Heart left ventricle (tissue), 16 donors: ENCODE results near the gene ITM2C. TPM values are rescaled to one million over a fixed set of nuclear protein-coding genes. Genes with fewer than 3 reads are reported as not detected.

Experiments
- ATAC-seq, 4 donors: fragments of 200-7000 bp; cut with Tn5 transposase; one replicate each; pipeline ENCODE4 v1.9.1; 2020 to 2022; ENCODE audit warnings: moderate library complexity in 4 of 4, mild to moderate bottlenecking in 3 of 4, moderate number of reproducible peaks in 1 of 4
- DNase-seq, 5 donors: peaks; one replicate each; pipeline ENCODE4 v3.0.0-alpha.2; 2020
- H3K27ac ChIP-seq, 12 donors: fragments of 200-600 bp; sonication (generic) in 4 of 12; one replicate each; pipeline versions ENCODE4 v1.5.0 to v1.8.0; 2016 to 2022; ENCODE audit warnings: mild to moderate bottlenecking in 2 of 12
- H3K27me3 ChIP-seq, 9 donors: fragments of 200-600 bp; sonication (generic) in 2 of 9; one replicate each; pipeline versions ENCODE4 v1.5.1 to v1.8.0; 2016 to 2022; ENCODE audit warnings: mild to moderate bottlenecking in 3 of 9
- H3K36me3 ChIP-seq, 9 donors: fragments of 200-600 bp; sonication (generic) in 2 of 9; one replicate each; pipeline versions ENCODE4 v1.5.0 to v1.8.0; 2018 to 2022; ENCODE audit warnings: mild to moderate bottlenecking in 2 of 9
- H3K4me1 ChIP-seq, 12 donors: fragments of 200-600 bp; sonication (generic) in 4 of 12; one replicate each; pipeline versions ENCODE4 v1.5.0 to v1.8.0; 2016 to 2022; ENCODE audit warnings: mild to moderate bottlenecking in 3 of 12
- H3K4me3 ChIP-seq, 12 donors: fragments of 200-600 bp; sonication (generic) in 4 of 12; one replicate each; pipeline versions ENCODE4 v1.5.0 to v1.8.0; 2017 to 2022; ENCODE audit warnings: mild to moderate bottlenecking in 9 of 12, moderate library complexity in 4 of 12
- H3K9me3 ChIP-seq, 12 donors: fragments of 200-600 bp; sonication (generic) in 4 of 12; one replicate each; pipeline versions ENCODE4 v1.5.0 to v1.8.0; 2016 to 2022; ENCODE audit warnings: mild to moderate bottlenecking in 1 of 12
- CTCF ChIP-seq, 12 donors: fragments of 200-600 bp; sonication (generic) in 4 of 12; IDR thresholded peaks; one replicate each; pipeline versions ENCODE4 v1.5.0 to v1.8.0; 2018 to 2022; ENCODE audit warnings: antibody characterized with exemption in 12 of 12, mild to moderate bottlenecking in 5 of 12
- POLR2A ChIP-seq, 2 donors: fragments of 450-650 bp; IDR thresholded peaks; one replicate each; pipeline ENCODE4 v1.6.1; 2017; ENCODE audit warnings: antibody characterized with exemption in 2 of 2, mild to moderate bottlenecking in 2 of 2, moderate library complexity in 2 of 2
- WGBS, 4 donors: extraction: QIAGEN DNeasy Blood & Tissue Kit in 2 of 4; methylation state at CpG; one replicate each; pipeline versions ENCODE4 v1.1.5 to v1.1.7; 2013 to 2018; 5-methylcytosine and 5-hydroxymethylcytosine counted together
- intact Hi-C, 10 donors: fragments of 100-400 bp; cut with DNase I; formaldehyde crosslinking; loops; one replicate each; pipeline versions ENCODE4 v1.11.1 to v1.14.2; 2022
- polyA plus RNA-seq, 2 donors: library from polyadenylated mRNA; stranded (reverse); fragments of 200-250 nt; gene quantifications; one replicate each; pipeline ENCODE4 v1.2.3, GENCODE V29; 2013
- total RNA-seq, 9 donors: library from RNA; depleted of rRNA in 2 of 9; stranded (reverse); fragments of >200 nt in 2 of 9; fragmentation: NEBNext Ultra II Directional in 3 of 9; extraction: Animal tissue kit (Norgen Biotek cat#: 25700) in 3 of 9; gene quantifications; one replicate each; pipeline versions ENCODE4 v1.1.0 to v1.2.4, GENCODE V29; 2016 to 2023
- donor health status: ischemic (EF 13 %, LVEDD 7.1; RV severe dilation, severe dysfunction).
- donor health status: healthy with polysubstance abuse.
- donor health status: DM: no; HTN: yes; CAD: no.
- donor health status: DM: no; HTN: no; CAD: no.
- donor health status: ischemic (EF 25% LVEDD 6.9; RV normal size, moderate dysfunction).
- donor health status: ischemic (EF 25% LVEDD 5.7; RV mildly dilated, moderate dysfunction).
- donor health status: healthy.
- donor health status: DM: yes; HTN: yes; CAD: no.
- donor health status: ischemic (EF 35%, LVEDD 5.7; RV mildly dilated, moderate dysfunction).
- donor health status: nonischemic (EF 11% LVEDD 7.7; RV severe dilation, severe dysfunction).
- donor health status: DM: yes; HTN: yes; CAD: no.
- donor health status: PGD.
- donor health status: ischemic (EF 29% LVEDD 5.4; RV normal size, mild dysfunction).
- donor health status: nonischemic (EF 23%, LVEDD 6.1; RV moderate dilation, normal function).

The ITM2C gene
- total and polyA plus RNA-seq, 11 donors: 19.7 to 36.6 (median 26.0) TPM

- TF ChIP-seq POLR2A (IDR thresholded peaks at IDR 0.05): no peak
- TF ChIP-seq CTCF (IDR thresholded peaks at IDR 0.05): no peak
- Histone ChIP-seq H3K27ac (peak overlapping the region in 1 of 12 donors; percentile 73), H3K4me1 (peaks cover 0 to 30% (median 13%) of the 10 kb centered on the region in 12 donors), H3K9me3 (no peaks in the 10 kb centered on the region), H3K4me3 (no peak overlapping the region), H3K36me3 (peaks cover 0 to 26% (median 0%) of the 10 kb centered on the region in 9 donors), H3K27me3 (no peaks in the 10 kb centered on the region)
- DNase-seq (no peak), ATAC-seq (no peak)
- WGBS, 4 donors: 83 to 92% (median 89%) methylated on average over 12 to 13 of the region's 13 CpGs
- intact Hi-C loops: no loop called here
These were observed 9.1 kb downstream of the ITM2C start for GRCh38 chr2:230873661-230874401.

- peak in 1 of 5 donors; percentile 47 for DNase-seq
- Histone ChIP-seq H3K9me3 (no peaks in the 10 kb centered on the region), H3K27ac (no peak overlapping the region), H3K4me1 (peaks cover 0 to 24% (median 13%) of the 10 kb centered on the region in 12 donors), H3K4me3 (no peak overlapping the region), H3K36me3 (peaks cover 0 to 26% (median 0%) of the 10 kb centered on the region in 9 donors), H3K27me3 (no peaks in the 10 kb centered on the region)
- intact Hi-C loops: no loop called here
- TF ChIP-seq POLR2A (IDR thresholded peaks at IDR 0.05) (no peak), CTCF (IDR thresholded peaks at IDR 0.05) (no peak)
- 89 to 96% (median 93%) methylated on average over 9 to 11 of the region's 11 CpGs for WGBS, 4 donors
- ATAC-seq: no peak
These were observed 9.7 kb downstream of the ITM2C start for GRCh38 chr2:230874456-230874855.

GRCh38 chr2:230874876-230875275 lies 10.1 kb downstream of the ITM2C start:
- no peak for TF ChIP-seq CTCF (IDR thresholded peaks at IDR 0.05)
- TF ChIP-seq POLR2A (IDR thresholded peaks at IDR 0.05): no peak
- peaks cover 0 to 26% (median 0%) of the 10 kb centered on the region in 9 donors for H3K36me3 ChIP-seq
- H3K4me1 ChIP-seq: peaks cover 0 to 20% (median 11%) of the 10 kb centered on the region in 12 donors
- WGBS, 4 donors: 91 to 95% (median 94%) methylated on average over 5 to 10 of the region's 10 CpGs
- DNase-seq: peak in 1 of 5 donors; percentile 15
- no peak overlapping the region for H3K4me3 ChIP-seq
- no peaks in the 10 kb centered on the region for H3K27me3 ChIP-seq
- H3K27ac ChIP-seq: no peak overlapping the region
- intact Hi-C loops: no loop called here
- ATAC-seq: no peak
- H3K9me3 ChIP-seq: no peaks in the 10 kb centered on the region

- H3K36me3 ChIP-seq: peaks cover 0 to 26% (median 0%) of the 10 kb centered on the region in 9 donors
- no peaks in the 10 kb centered on the region for H3K27me3 ChIP-seq
- H3K4me3 ChIP-seq: no peak overlapping the region
- H3K4me1 ChIP-seq: peaks cover 0 to 12% (median 6%) of the 10 kb centered on the region in 12 donors
- no peaks in the 10 kb centered on the region for H3K9me3 ChIP-seq
- H3K27ac ChIP-seq: no peak overlapping the region
- TF ChIP-seq CTCF (IDR thresholded peaks at IDR 0.05) (no peak), POLR2A (IDR thresholded peaks at IDR 0.05) (no peak)
- intact Hi-C loops: no loop called here
- DNase-seq: peak in 2 of 5 donors; percentile 6 to 48
- ATAC-seq: no peak
- WGBS, 4 donors: 93 to 95% (median 94%) methylated on average over 32 to 34 of the region's 34 CpGs
These were observed 10.9 kb downstream of the ITM2C start for GRCh38 chr2:230875347-230876315.
